H1 (cell line): ENCODE results near the gene GLB1L3.

ENCODE experiments used
- ATF2 ChIP-seq: IDR thresholded peaks from 2 replicates; pipeline ENCODE4 v1.6.1; 2012; ENCODE audit warnings: low read length, inconsistent platforms
- CEBPB ChIP-seq: IDR thresholded peaks from 2 replicates; pipeline ENCODE4 v1.6.1; 2012; ENCODE audit warnings: low read depth, low read length
- CTCF ChIP-seq, 3 experiments: IDR thresholded peaks; 1 replicate in 2 of 3; 2 replicates in 1 of 3; pipeline versions ENCODE4 v1.5.1 to v1.6.1; 2011; ENCODE audit warnings: low read length in 3 of 3, mild to moderate bottlenecking in 3 of 3, inconsistent platforms in 2 of 3, low read depth in 1 of 3, moderate library complexity in 1 of 3; ENCODE audit not compliant: insufficient read depth in 1 of 3; ENCODE audit errors: control extremely low read depth in 1 of 3
- EGR1 ChIP-seq: IDR thresholded peaks from 2 replicates; pipeline ENCODE4 v1.6.1; 2011; ENCODE audit warnings: low read depth, low read length, borderline replicate concordance
- EP300 ChIP-seq, 2 experiments: IDR thresholded peaks; 1 replicate in 1 of 2; 2 replicates in 1 of 2; pipeline ENCODE4 v1.6.1; 2011 to 2012; ENCODE audit warnings: low read depth in 2 of 2, low read length in 2 of 2, mild to moderate bottlenecking in 2 of 2, borderline replicate concordance in 1 of 2, inconsistent platforms in 1 of 2, moderate library complexity in 1 of 2
- GTF2F1 ChIP-seq: IDR thresholded peaks from 2 replicates; pipeline ENCODE4 v1.6.1; 2012; ENCODE audit warnings: low read depth, low read length, improper control_type of control experiment, borderline replicate concordance
- MAX ChIP-seq: IDR thresholded peaks from 2 replicates; pipeline ENCODE4 v1.6.1; 2012; ENCODE audit warnings: inconsistent platforms
- POLR2AphosphoS5 ChIP-seq: IDR thresholded peaks from 2 replicates; pipeline ENCODE4 v1.6.1; 2011; ENCODE audit warnings: low read depth, low read length
- RBBP5 ChIP-seq: IDR thresholded peaks from 2 replicates; pipeline ENCODE4 v1.7.1; 2012; ENCODE audit warnings: low read depth, mild to moderate bottlenecking, inconsistent platforms, low read length, moderate library complexity, borderline replicate concordance
- YY1 ChIP-seq: IDR thresholded peaks from 2 replicates; pipeline ENCODE4 v1.6.1; 2011; ENCODE audit warnings: low read depth, mild to moderate bottlenecking, low read length

- TF ChIP-seq EP300 (IDR thresholded peaks at IDR 0.05; ENCODE audit: borderline replicate concordance in 1 of 2, low read depth in 2 of 2, low read length in 2 of 2) (no peak), GTF2F1 (no peak), MAX (no peak), CTCF (IDR thresholded peaks at IDR 0.05; ENCODE audit: control extremely low read depth in 1 of 3, insufficient read depth in 1 of 3, low read depth in 1 of 3, low read length in 3 of 3) (no peak), YY1 (no peak), CEBPB (no peak), RBBP5 (no peak), ATF2 (no peak), EGR1 (no peak), POLR2AphosphoS5 (no peak)
Observed at GRCh38 chr11:134275188-134275533, 1.0 kb upstream of the GLB1L3 start.
